Memory B cell (primary cell): Measurements from ENCODE around the gene SLC25A47.
"Not testable (repeated sequence)": the region's sequence is repeated elsewhere in the genome, so short reads cannot be mapped to it uniquely, and the experiment has no call there.

Source experiments
- ATAC-seq: fragments of 150-1000 bp; cut with Tn5 transposase; 2 replicates; pipeline ENCODE4 v1.10.0; 2021; ENCODE audit warnings: low read depth, mild to moderate bottlenecking, moderate library complexity
- DNase-seq, 2 donors: peaks; one replicate each; pipeline ENCODE4 v3.0.0; 2022; ENCODE audit warnings: low spot score in 2 of 2
- H3K27ac Mint-ChIP-seq: one replicate; pipeline ENCODE4 v1.8.0; 2022; ENCODE audit warnings: mild to moderate bottlenecking, moderate library complexity, mixed read lengths
- H3K27me3 Mint-ChIP-seq: one replicate; pipeline ENCODE4 v1.8.0; 2022; ENCODE audit warnings: mixed read lengths
- H3K36me3 Mint-ChIP-seq: one replicate; pipeline ENCODE4 v1.8.0; 2022; ENCODE audit warnings: mild to moderate bottlenecking, mixed read lengths
- H3K4me1 Mint-ChIP-seq: one replicate; pipeline ENCODE4 v1.8.0; 2022; ENCODE audit warnings: mixed read lengths
- H3K4me3 Mint-ChIP-seq: one replicate; pipeline ENCODE4 v1.8.0; 2022; ENCODE audit warnings: mild to moderate bottlenecking, moderate library complexity, mixed read lengths
- H3K9me3 Mint-ChIP-seq: one replicate; pipeline ENCODE4 v1.8.0; 2022; ENCODE audit warnings: mixed read lengths

The SLC25A47 gene

GRCh38 chr14:100323121-100323941, at the start of gene SLC25A47:
Gene SLC25A47 (plus strand): TSS chr14:100323339. CDS start chr14:100323415, 76 bp downstream.
- no peak within 1 kb of the TSS for H3K4me3 Mint-ChIP-seq
- no peak for ATAC-seq
- H3K4me1 Mint-ChIP-seq = peaks cover 3% of the 10 kb centered on the region
- H3K27ac Mint-ChIP-seq = no peak within 1 kb of the TSS
- no peaks in the 10 kb centered on the region for H3K27me3 Mint-ChIP-seq
- H3K9me3 Mint-ChIP-seq = no peaks in the 10 kb centered on the region
- no peaks in the 10 kb centered on the region for H3K36me3 Mint-ChIP-seq
- no peak for DNase-seq

GRCh38 chr14:100274250-100274649, 48.9 kb upstream of the SLC25A47 start:
- Mint-ChIP-seq H3K27ac (peak overlapping the region; percentile 58), H3K9me3 (no peaks in the 10 kb centered on the region), H3K27me3 (no peaks in the 10 kb centered on the region), H3K4me1 (peaks cover 20% of the 10 kb centered on the region), H3K36me3 (peaks cover 5% of the 10 kb centered on the region), H3K4me3 (no peak overlapping the region)
- DNase-seq = no peak
- ATAC-seq = no peak

GRCh38 chr14:100275214-100275613, 47.9 kb upstream of the SLC25A47 start:
- peak overlapping the region; percentile 58 for H3K27ac Mint-ChIP-seq
- no peaks in the 10 kb centered on the region for H3K9me3 Mint-ChIP-seq
- DNase-seq (no peak), ATAC-seq (no peak)
- no peaks in the 10 kb centered on the region for H3K27me3 Mint-ChIP-seq
- H3K4me3 Mint-ChIP-seq = no peak overlapping the region
- peaks cover 23% of the 10 kb centered on the region for H3K4me1 Mint-ChIP-seq
- peaks cover 6% of the 10 kb centered on the region for H3K36me3 Mint-ChIP-seq

GRCh38 chr14:100278702-100279101, 44.4 kb upstream of the SLC25A47 start:
- no peaks in the 10 kb centered on the region for H3K27me3 Mint-ChIP-seq
- no peak for DNase-seq
- H3K9me3 Mint-ChIP-seq = no peaks in the 10 kb centered on the region
- peaks cover 25% of the 10 kb centered on the region for H3K4me1 Mint-ChIP-seq
- peak; percentile 62 for ATAC-seq
- H3K36me3 Mint-ChIP-seq = peaks cover 6% of the 10 kb centered on the region
- no peak overlapping the region for H3K4me3 Mint-ChIP-seq
- H3K27ac Mint-ChIP-seq = peak overlapping the region; percentile 75

GRCh38 chr14:100279133-100279532, 44.0 kb upstream of the SLC25A47 start:
- H3K9me3 Mint-ChIP-seq = no peaks in the 10 kb centered on the region
- no peak for ATAC-seq
- H3K4me1 Mint-ChIP-seq = peaks cover 25% of the 10 kb centered on the region
- DNase-seq = no peak
- no peak overlapping the region for H3K4me3 Mint-ChIP-seq
- no peak overlapping the region for H3K27ac Mint-ChIP-seq
- peaks cover 6% of the 10 kb centered on the region for H3K36me3 Mint-ChIP-seq
- H3K27me3 Mint-ChIP-seq = no peaks in the 10 kb centered on the region

GRCh38 chr14:100279563-100279962, 43.6 kb upstream of the SLC25A47 start:
- Mint-ChIP-seq H3K9me3 (no peaks in the 10 kb centered on the region), H3K27ac (peak overlapping the region; percentile 76), H3K4me1 (peaks cover 23% of the 10 kb centered on the region), H3K4me3 (no peak overlapping the region), H3K36me3 (peaks cover 5% of the 10 kb centered on the region), H3K27me3 (no peaks in the 10 kb centered on the region)
- ATAC-seq = no peak
- DNase-seq = no peak

- Mint-ChIP-seq H3K9me3 (no peaks in the 10 kb centered on the region), H3K4me3 (no peak overlapping the region), H3K36me3 (peaks cover 4% of the 10 kb centered on the region), H3K27me3 (no peaks in the 10 kb centered on the region), H3K4me1 (peaks cover 24% of the 10 kb centered on the region), H3K27ac (peak overlapping the region; percentile 53)
- no peak for ATAC-seq
- DNase-seq = no peak
Observed at GRCh38 chr14:100281286-100282082, 41.7 kb upstream of the SLC25A47 start.

GRCh38 chr14:100282083-100282350, 41.1 kb upstream of the SLC25A47 start:
- H3K9me3 Mint-ChIP-seq = no peaks in the 10 kb centered on the region
- DNase-seq = no peak

GRCh38 chr14:100282766-100283419, 40.2 kb upstream of the SLC25A47 start:
- Mint-ChIP-seq H3K27me3 (no peaks in the 10 kb centered on the region), H3K36me3 (peaks cover 2% of the 10 kb centered on the region), H3K4me1 (peaks cover 21% of the 10 kb centered on the region), H3K4me3 (no peak overlapping the region), H3K27ac (peak overlapping the region; percentile 8), H3K9me3 (no peaks in the 10 kb centered on the region)
- no peak for DNase-seq
- no peak for ATAC-seq

More at GRCh38 chr14:100282083-100282350, 41.1 kb upstream of the SLC25A47 start:
- no peak for ATAC-seq
- H3K27me3 Mint-ChIP-seq = no peaks in the 10 kb centered on the region
- peaks cover 24% of the 10 kb centered on the region for H3K4me1 Mint-ChIP-seq
- peaks cover 4% of the 10 kb centered on the region for H3K36me3 Mint-ChIP-seq
- H3K4me3 Mint-ChIP-seq = no peak overlapping the region
- peak overlapping the region; percentile 53 for H3K27ac Mint-ChIP-seq

- not testable (repeated sequence) for DNase-seq, H3K27me3 Mint-ChIP-seq, H3K27ac Mint-ChIP-seq, H3K36me3 Mint-ChIP-seq, H3K9me3 Mint-ChIP-seq, ATAC-seq, H3K4me3 Mint-ChIP-seq
- H3K4me1 Mint-ChIP-seq = peaks cover 19% of the 10 kb centered on the region
Observed at GRCh38 chr14:100283436-100283835, 39.7 kb upstream of the SLC25A47 start.

- Mint-ChIP-seq H3K27ac (no peak overlapping the region), H3K36me3 (peaks cover 2% of the 10 kb centered on the region), H3K4me3 (peak overlapping the region; percentile 68), H3K9me3 (no peaks in the 10 kb centered on the region), H3K4me1 (peaks cover 14% of the 10 kb centered on the region), H3K27me3 (no peaks in the 10 kb centered on the region)
- ATAC-seq (no peak), DNase-seq (no peak)
Observed at GRCh38 chr14:100283984-100284881, 38.9 kb upstream of the SLC25A47 start.

GRCh38 chr14:100285021-100285912, 37.9 kb upstream of the SLC25A47 start:
- Mint-ChIP-seq H3K36me3 (no peaks in the 10 kb centered on the region), H3K27ac (peak overlapping the region; percentile 45), H3K9me3 (no peaks in the 10 kb centered on the region), H3K27me3 (no peaks in the 10 kb centered on the region), H3K4me3 (peak overlapping the region; percentile 68), H3K4me1 (peaks cover 11% of the 10 kb centered on the region)
- peak; percentile 88 to 96 for DNase-seq
- peak; percentile 85 for ATAC-seq
